SK-N-MC (cell line): ENCODE data around the gene CHST15.

Experiments used
- EZH2 ChIP-seq: fragments of 200-600 bp; sonication (generic); IDR thresholded peaks from one replicate; pipeline ENCODE4 v1.6.1; 2017; ENCODE audit warnings: antibody characterized with exemption
- FOXP2 ChIP-seq: optimal IDR thresholded peaks from 2 replicates; pipeline ENCODE3; 2011; ENCODE audit warnings: mild to moderate bottlenecking, moderate library complexity; ENCODE audit not compliant: insufficient read depth; ENCODE audit errors: extremely low read length, control extremely low read depth
- POLR2AphosphoS5 ChIP-seq: IDR thresholded peaks from 2 replicates; pipeline ENCODE4 v1.6.1; 2012; ENCODE audit warnings: mild to moderate bottlenecking, low read depth, low read length, borderline replicate concordance

- TF ChIP-seq EZH2 (no peak), FOXP2 (no peak), POLR2AphosphoS5 (no peak)
These were observed 96.4 kb downstream of the CHST15 start for GRCh38 chr10:123997013-123997412.
